Panc1 (cell line): ENCODE measurements around the gene DTYMK.

ENCODE experiments used
- CTCF ChIP-seq: fragments of 450-650 bp; IDR thresholded peaks from 2 replicates; pipeline ENCODE4 v1.5.1; 2017; ENCODE audit warnings: mild to moderate bottlenecking
- POLR2AphosphoS5 ChIP-seq: IDR thresholded peaks from 2 replicates; pipeline ENCODE4 v1.6.1; 2012; ENCODE audit warnings: mild to moderate bottlenecking, low read depth, low read length, moderate library complexity
- SIN3A ChIP-seq: IDR thresholded peaks from 2 replicates; pipeline ENCODE4 v1.6.1; 2012; ENCODE audit warnings: low read depth, mild to moderate bottlenecking, low read length, moderate library complexity, borderline replicate concordance; ENCODE audit not compliant: insufficient read depth
- TF ChIP-seq, protein P1 (sequence below), 2 experiments: IDR thresholded peaks; 2 replicates each; pipeline ENCODE4 v1.6.1; 2011 to 2012; ENCODE audit warnings: low read depth in 2 of 2, control low read depth in 1 of 2, low read length in 1 of 2, mild to moderate bottlenecking in 1 of 2, moderate library complexity in 1 of 2; ENCODE audit not compliant: insufficient read depth in 1 of 2

DNA sequence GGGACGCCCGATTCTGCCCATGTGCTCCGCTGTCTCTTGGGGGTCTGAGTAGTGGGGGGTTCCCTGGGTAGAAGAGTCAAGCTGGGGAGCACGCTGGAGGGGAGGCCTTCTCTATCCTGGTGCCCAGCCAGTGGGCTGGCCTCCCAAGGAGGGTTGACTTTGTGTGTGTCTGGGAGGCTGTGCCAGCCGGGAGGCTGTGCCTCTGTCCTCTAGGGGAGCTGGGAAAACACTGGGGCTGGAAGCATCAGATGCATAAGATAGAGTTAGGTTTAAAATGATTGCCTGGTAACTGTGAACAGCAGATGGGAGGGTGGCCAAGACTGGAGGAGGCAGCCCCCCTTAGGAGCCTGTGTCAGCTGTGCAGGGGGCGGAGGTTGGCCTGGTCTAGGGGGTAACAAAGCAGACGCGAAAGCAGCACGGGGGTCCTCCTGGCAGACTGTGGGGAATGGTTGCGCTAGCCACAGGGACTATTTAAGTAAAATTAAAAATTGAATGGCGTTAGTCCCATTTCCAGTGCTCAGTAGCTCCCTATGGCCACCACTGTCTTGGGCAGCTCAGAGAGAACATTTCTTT, 16.5 kb upstream of the DTYMK start:
- TF ChIP-seq CTCF: no peak
- TF ChIP-seq POLR2AphosphoS5: no peak
- TF ChIP-seq, protein P1, sequence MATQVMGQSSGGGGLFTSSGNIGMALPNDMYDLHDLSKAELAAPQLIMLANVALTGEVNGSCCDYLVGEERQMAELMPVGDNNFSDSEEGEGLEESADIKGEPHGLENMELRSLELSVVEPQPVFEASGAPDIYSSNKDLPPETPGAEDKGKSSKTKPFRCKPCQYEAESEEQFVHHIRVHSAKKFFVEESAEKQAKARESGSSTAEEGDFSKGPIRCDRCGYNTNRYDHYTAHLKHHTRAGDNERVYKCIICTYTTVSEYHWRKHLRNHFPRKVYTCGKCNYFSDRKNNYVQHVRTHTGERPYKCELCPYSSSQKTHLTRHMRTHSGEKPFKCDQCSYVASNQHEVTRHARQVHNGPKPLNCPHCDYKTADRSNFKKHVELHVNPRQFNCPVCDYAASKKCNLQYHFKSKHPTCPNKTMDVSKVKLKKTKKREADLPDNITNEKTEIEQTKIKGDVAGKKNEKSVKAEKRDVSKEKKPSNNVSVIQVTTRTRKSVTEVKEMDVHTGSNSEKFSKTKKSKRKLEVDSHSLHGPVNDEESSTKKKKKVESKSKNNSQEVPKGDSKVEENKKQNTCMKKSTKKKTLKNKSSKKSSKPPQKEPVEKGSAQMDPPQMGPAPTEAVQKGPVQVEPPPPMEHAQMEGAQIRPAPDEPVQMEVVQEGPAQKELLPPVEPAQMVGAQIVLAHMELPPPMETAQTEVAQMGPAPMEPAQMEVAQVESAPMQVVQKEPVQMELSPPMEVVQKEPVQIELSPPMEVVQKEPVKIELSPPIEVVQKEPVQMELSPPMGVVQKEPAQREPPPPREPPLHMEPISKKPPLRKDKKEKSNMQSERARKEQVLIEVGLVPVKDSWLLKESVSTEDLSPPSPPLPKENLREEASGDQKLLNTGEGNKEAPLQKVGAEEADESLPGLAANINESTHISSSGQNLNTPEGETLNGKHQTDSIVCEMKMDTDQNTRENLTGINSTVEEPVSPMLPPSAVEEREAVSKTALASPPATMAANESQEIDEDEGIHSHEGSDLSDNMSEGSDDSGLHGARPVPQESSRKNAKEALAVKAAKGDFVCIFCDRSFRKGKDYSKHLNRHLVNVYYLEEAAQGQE (IDR thresholded peaks at IDR 0.05; ENCODE audit: insufficient read depth in 1 of 2, low read depth in 2 of 2, low read length in 1 of 2): no peak
- TF ChIP-seq SIN3A: no peak
